Stimulated activated CD4-positive, alpha-beta T cell treated with anti-CD3 and anti-CD28 coated beads, Interleukin-12 subunit alpha, Interleukin-12 subunit beta, amount 100 ng/mL, for 48 hours (primary cell): ENCODE measurements around the gene DDA1.
A peak's percentile ranks its signal among the peaks of the same experiment; 100 is the strongest.
"Not testable (repeated sequence)": the region's sequence is repeated elsewhere in the genome, so short reads cannot be mapped to it uniquely, and the experiment has no call there.

ENCODE experiments used
- DNase-seq, 3 donors: peaks; one replicate each; pipeline ENCODE4 v3.0.0-alpha.2; 2020; ENCODE audit warnings: low read depth in 2 of 3, low spot score in 1 of 3

DDA1 gene

DNA sequence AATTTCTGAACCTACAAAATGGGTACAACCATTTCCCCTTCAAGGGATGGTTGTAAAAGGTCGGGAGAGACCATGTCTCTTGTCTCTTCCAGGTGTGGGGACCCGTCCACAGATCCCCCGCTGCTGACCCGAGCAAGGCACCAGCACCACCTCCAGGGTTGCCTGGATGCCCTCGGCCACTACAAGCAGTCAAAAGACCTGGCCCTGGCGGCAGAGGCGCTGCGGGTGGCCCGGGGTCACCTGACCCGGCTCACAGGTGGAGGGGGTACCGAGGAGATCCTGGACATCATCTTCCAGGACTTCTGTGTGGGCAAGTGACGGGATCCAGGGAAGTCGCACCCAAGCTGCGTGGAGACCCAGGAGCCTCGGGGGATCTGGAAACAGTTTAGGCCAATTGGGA, 32.0 kb downstream of the DDA1 start:
- no peak for DNase-seq

GRCh38 chr19:17341845-17342244, 32.5 kb downstream of the DDA1 start:
- no peak for DNase-seq

GRCh38 chr19:17346109-17346671, 36.8 kb downstream of the DDA1 start:
- DNase-seq = peak; percentile 61 to 81 (median 74)

DNA sequence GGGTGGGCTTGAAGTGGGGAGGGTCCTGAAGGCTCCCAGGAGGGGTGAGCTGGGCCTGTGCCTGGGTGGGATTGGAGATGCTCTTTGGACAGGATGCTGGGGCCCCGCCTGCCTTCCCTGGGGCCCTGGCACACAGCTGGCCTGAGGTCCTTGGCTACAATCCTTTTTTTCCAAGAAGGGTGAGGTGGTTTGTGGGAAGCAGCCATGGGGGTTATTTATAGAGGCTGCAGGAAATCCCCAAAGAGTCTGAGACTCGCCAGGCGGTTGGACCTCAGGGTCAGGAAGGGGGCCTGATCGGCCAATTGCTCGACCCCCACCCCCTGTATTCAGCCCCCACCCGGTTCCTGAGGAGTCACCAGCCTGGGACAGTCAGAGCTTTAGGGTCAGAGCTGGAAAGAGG, 38.0 kb downstream of the DDA1 start:
- no peak for DNase-seq

GRCh38 chr19:17347877-17348276, 38.5 kb downstream of the DDA1 start:
- DNase-seq = no peak

GRCh38 chr19:17348700-17349099, 39.3 kb downstream of the DDA1 start:
- DNase-seq = no peak

DNA sequence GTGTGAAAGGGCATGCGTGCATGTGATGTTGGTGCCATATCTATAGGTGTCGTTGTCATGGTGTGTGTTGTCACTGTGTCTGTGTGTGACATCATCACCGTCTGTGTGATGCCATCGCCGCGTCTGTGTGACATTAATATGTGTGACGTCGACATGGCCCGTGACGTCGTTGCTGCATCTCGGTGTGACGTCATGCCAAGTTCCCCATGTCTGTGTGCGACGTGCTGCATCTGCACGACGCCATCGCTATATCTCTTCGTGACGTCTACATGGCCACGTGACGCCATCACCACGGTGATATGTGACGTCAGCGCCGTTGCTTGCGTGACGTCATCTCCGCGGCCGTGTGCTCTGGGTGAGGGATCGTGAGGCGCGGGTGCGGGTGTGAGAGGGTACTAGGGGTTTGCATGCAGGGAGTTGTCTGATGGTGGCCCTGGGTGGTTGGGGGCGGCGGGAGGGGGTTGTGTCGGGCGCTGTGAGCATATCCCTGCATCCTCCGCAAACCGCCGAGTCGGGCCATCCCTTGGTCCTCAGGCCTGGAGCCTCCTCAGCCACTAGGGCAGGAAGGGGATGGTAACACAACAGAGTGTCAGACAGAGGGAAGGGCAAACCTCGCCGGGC, 42.6 kb downstream of the DDA1 start:
- no peak for DNase-seq

DNA sequence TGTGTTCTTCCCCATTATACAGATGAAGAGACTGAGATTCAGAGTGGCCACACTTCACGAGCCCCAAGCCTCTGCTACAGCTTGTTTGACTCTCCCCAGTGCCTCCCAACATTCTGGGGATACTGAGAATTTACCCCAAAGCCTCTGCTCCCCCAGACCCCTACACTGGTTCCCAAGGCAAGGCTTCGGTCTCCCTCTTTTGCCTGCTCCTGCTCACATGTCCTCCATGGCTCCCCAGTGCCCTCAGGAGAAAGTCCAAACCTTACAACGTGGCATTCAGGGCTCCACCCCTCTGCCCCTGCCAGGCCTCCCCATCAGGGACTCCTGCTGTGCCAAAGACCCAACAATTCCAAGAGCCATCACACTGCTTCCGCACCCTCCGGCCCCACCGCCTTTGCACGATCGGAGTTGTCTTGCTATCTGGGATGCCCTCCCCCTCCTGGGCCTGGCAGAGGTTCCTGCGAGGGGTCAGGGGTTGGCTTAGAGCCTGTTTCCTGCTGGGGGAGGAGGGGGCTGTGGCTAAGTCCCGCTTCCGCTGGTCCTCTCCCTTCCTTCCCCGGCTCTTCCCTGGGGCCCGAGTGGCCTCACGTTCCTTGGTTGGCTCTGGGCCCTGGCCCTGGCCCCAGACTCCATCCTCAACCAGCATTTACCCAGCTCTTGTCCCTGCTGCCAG, 43.4 kb downstream of the DDA1 start:
- no peak for DNase-seq

- no peak for DNase-seq
These were observed 44.0 kb downstream of the DDA1 start for GRCh38 chr19:17353386-17353785.

DNA sequence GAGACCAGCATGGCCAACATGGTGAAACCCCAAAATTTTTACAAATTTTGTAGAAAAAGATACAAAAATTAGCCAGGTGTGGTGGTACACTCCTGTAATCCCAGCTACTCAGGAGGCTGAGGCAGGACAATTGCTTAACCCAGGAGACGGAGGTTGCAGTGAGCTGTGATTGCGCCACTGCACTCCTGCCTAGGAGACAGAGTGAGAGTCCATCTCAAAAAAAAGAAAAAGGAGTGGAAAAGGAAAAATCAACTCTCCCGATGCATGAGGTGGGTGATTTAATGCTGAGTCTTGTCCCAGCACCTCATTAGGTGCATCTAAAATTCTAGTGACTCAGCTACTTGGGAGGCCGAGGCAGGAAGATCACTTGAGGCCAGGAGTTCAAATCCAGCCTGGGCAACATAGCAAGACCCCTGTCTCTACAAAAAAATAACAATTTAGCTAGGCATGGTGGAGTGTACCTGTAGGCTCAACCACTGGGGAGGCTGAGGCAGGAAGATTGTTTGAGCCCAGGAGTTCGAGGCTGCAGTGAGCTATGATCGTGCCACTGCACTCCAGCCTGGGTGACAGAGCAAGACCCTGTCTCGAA, 47.8 kb downstream of the DDA1 start:
- no peak for DNase-seq

- DNase-seq = no peak
These were observed 48.4 kb downstream of the DDA1 start for GRCh38 chr19:17357724-17358123.

DNA sequence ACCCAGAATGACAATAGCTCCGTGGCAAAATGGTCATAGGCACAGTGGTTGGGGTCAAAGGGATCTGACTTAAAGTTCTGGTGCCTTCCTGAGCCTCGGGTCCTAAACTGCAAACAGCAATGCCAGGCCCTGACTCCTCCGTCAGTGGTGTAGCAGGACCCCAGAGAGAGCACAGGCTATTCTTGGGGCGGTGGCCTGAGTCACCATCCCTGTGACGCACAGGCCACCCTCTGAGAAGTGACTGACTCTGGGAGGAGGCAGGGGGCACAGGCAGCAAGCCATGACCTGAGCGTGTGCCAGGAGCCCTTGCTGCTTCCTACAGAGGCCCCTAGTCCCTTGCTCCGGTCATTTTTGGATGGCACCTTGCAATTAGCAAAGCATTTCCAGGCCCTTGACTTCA, 49.0 kb downstream of the DDA1 start:
- DNase-seq = no peak

- DNase-seq = no peak
These were observed 50.8 kb downstream of the DDA1 start for GRCh38 chr19:17359905-17360800.

- not testable (repeated sequence) for DNase-seq
These were observed 54.7 kb downstream of the DDA1 start for GRCh38 chr19:17363852-17364605.

- no peak for DNase-seq
These were observed 56.0 kb downstream of the DDA1 start for GRCh38 chr19:17365361-17365760.

DNA sequence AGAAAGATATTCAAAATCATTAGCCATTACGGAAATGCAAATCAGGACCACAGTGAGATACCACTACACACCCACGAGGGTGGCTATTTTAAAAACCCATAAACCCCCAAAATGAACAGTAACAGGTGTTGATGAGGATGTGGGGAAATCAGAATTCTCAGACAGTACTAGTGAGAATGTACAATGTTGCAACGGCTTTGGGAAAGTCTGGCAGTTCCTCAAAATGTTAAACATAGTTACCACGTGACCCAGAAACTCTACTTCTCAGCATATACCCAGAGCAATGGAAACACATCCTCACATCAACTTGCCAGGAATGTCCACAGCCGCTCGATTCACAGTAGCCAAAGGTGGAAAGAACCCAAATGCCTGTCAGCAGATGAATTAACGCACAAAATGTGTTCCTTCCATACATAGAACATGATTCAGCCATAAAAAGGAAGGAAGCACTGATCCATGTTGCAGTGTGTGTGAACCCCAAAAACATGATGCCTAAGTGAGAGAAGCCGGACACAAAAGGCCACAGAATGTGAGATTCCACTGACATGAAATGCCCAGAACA, 60.7 kb downstream of the DDA1 start:
- no peak for DNase-seq
